Measurements from ENCODE around the gene ACTR2. TPM values are rescaled to one million over a fixed set of nuclear protein-coding genes. Genes with fewer than 3 reads are reported as not detected.

ACTR2 gene
- total and polyA plus RNA-seq, 2 experiments from 2014 or later, result 75.6 to 89.4 TPM

- no peaks in the 10 kb centered on the region for H3K9me2 ChIP-seq (replicated peaks; ENCODE audit: insufficient read depth)
- H3K27me3 ChIP-seq, result no peaks in the 10 kb centered on the region
- no peak overlapping the region for H3K4me2 ChIP-seq
- H3K4me1 ChIP-seq (ENCODE audit: insufficient read depth), result peaks cover 8% of the 10 kb centered on the region
- no peaks in the 10 kb centered on the region for H3K36me3 ChIP-seq (replicated peaks; ENCODE audit: insufficient read depth, low read depth)
- 96% methylated on average over 51 of the region's 52 CpGs for WGBS (ENCODE audit: low lambda C conversion rate, missing lambda C conversion rate)
- no peak overlapping the region for H3K27ac ChIP-seq
- no peaks in the 10 kb centered on the region for H4K20me1 ChIP-seq (ENCODE audit: insufficient read depth, poor library complexity, severe bottlenecking)
- H2AFZ ChIP-seq, result no peak overlapping the region
- H3K79me2 ChIP-seq, result no peaks in the 10 kb centered on the region
- TF ChIP-seq, protein P1, sequence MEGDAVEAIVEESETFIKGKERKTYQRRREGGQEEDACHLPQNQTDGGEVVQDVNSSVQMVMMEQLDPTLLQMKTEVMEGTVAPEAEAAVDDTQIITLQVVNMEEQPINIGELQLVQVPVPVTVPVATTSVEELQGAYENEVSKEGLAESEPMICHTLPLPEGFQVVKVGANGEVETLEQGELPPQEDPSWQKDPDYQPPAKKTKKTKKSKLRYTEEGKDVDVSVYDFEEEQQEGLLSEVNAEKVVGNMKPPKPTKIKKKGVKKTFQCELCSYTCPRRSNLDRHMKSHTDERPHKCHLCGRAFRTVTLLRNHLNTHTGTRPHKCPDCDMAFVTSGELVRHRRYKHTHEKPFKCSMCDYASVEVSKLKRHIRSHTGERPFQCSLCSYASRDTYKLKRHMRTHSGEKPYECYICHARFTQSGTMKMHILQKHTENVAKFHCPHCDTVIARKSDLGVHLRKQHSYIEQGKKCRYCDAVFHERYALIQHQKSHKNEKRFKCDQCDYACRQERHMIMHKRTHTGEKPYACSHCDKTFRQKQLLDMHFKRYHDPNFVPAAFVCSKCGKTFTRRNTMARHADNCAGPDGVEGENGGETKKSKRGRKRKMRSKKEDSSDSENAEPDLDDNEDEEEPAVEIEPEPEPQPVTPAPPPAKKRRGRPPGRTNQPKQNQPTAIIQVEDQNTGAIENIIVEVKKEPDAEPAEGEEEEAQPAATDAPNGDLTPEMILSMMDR (IDR thresholded peaks at IDR 0.05; ENCODE audit: poor library complexity), result no peak
- TF ChIP-seq EZH2phosphoT487 (IDR thresholded peaks at IDR 0.05; ENCODE audit: low read depth, severe bottlenecking, unreplicated experiment) (no peak), EZH2 (IDR thresholded peaks at IDR 0.05; ENCODE audit: borderline replicate concordance) (no peak)
- no peaks in the 10 kb centered on the region for H3K9me3 ChIP-seq (ENCODE audit: low read depth)
- no peak for DNase-seq (ENCODE audit: low spot score)
- no peak overlapping the region for H3K4me3 ChIP-seq
These were observed 85.7 kb downstream of the ACTR2 start for GRCh38 chr2:65313126-65313953.

DNA sequence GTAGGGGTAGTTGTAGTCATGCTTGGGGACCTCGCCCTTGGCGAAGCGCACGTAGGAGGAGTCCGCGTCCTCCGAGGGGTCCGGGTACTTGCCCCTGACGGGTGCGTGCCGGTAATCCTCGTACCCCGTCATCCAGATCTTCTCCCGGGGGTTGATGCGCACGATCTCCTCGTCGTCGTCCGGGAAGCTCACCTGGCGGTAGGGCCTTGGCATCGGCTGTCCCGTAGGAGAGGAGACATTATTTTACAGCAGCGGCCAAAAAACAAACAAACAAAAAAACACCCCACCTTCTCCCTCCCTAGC, 86.3 kb downstream of the ACTR2 start:
- no peaks in the 10 kb centered on the region for H4K20me1 ChIP-seq (ENCODE audit: insufficient read depth, poor library complexity, severe bottlenecking)
- no peaks in the 10 kb centered on the region for H3K79me2 ChIP-seq
- H3K4me1 ChIP-seq (ENCODE audit: insufficient read depth), result peaks cover 8% of the 10 kb centered on the region
- H3K9me3 ChIP-seq (ENCODE audit: low read depth), result no peaks in the 10 kb centered on the region
- DNase-seq (ENCODE audit: low spot score), result no peak
- WGBS (ENCODE audit: low lambda C conversion rate, missing lambda C conversion rate), result over 99% methylated on average over 24 of the region's 24 CpGs
- no peaks in the 10 kb centered on the region for H3K27me3 ChIP-seq
- no peak overlapping the region for H3K4me3 ChIP-seq
- H3K36me3 ChIP-seq (replicated peaks; ENCODE audit: insufficient read depth, low read depth), result no peaks in the 10 kb centered on the region
- no peak overlapping the region for H3K4me2 ChIP-seq
- no peaks in the 10 kb centered on the region for H3K9me2 ChIP-seq (replicated peaks; ENCODE audit: insufficient read depth)
- TF ChIP-seq, protein P1 (IDR thresholded peaks at IDR 0.05; ENCODE audit: poor library complexity), result no peak
- no peak for TF ChIP-seq EZH2 (IDR thresholded peaks at IDR 0.05; ENCODE audit: borderline replicate concordance)
- no peak for TF ChIP-seq EZH2phosphoT487 (IDR thresholded peaks at IDR 0.05; ENCODE audit: low read depth, severe bottlenecking, unreplicated experiment)
- no peak overlapping the region for H3K27ac ChIP-seq
- no peak overlapping the region for H2AFZ ChIP-seq

- 89% methylated on average over 8 of the region's 8 CpGs for WGBS (ENCODE audit: low lambda C conversion rate, missing lambda C conversion rate)
- H3K4me3 ChIP-seq, result no peak overlapping the region
- H3K27ac ChIP-seq, result no peak overlapping the region
- H3K27me3 ChIP-seq, result no peaks in the 10 kb centered on the region
- H3K9me3 ChIP-seq (ENCODE audit: low read depth), result no peaks in the 10 kb centered on the region
- DNase-seq (ENCODE audit: low spot score), result no peak
- H4K20me1 ChIP-seq (ENCODE audit: insufficient read depth, poor library complexity, severe bottlenecking), result no peaks in the 10 kb centered on the region
- H2AFZ ChIP-seq, result no peak overlapping the region
- H3K4me2 ChIP-seq, result no peak overlapping the region
- H3K9me2 ChIP-seq (replicated peaks; ENCODE audit: insufficient read depth), result no peaks in the 10 kb centered on the region
- no peaks in the 10 kb centered on the region for H3K79me2 ChIP-seq
- H3K36me3 ChIP-seq (replicated peaks; ENCODE audit: insufficient read depth, low read depth), result no peaks in the 10 kb centered on the region
- no peak for TF ChIP-seq EZH2phosphoT487 (IDR thresholded peaks at IDR 0.05; ENCODE audit: low read depth, severe bottlenecking, unreplicated experiment)
- TF ChIP-seq, protein P1 (IDR thresholded peaks at IDR 0.05; ENCODE audit: poor library complexity), result no peak
- TF ChIP-seq EZH2 (IDR thresholded peaks at IDR 0.05; ENCODE audit: borderline replicate concordance), result no peak
- peaks cover 13% of the 10 kb centered on the region for H3K4me1 ChIP-seq (ENCODE audit: insufficient read depth)
These were observed 87.3 kb downstream of the ACTR2 start for GRCh38 chr2:65314801-65315441.
